GM21360 (cell line): ENCODE measurements around the gene TSPAN31.
"Not testable (repeated sequence)": the region's sequence is repeated elsewhere in the genome, so short reads cannot be mapped to it uniquely, and the experiment has no call there.

Experiments
- ATAC-seq: cut with Tn5 transposase; IDR thresholded peaks from one replicate; pipeline ENCODE4 v1.9.1; 2021; ENCODE audit warnings: mild to moderate bottlenecking, moderate library complexity; ENCODE audit not compliant: unreplicated experiment

The TSPAN31 gene

GRCh38 chr12:57721846-57722608 is 22.8 kb upstream of the TSPAN31 start:
- ATAC-seq: not testable (repeated sequence)

DNA sequence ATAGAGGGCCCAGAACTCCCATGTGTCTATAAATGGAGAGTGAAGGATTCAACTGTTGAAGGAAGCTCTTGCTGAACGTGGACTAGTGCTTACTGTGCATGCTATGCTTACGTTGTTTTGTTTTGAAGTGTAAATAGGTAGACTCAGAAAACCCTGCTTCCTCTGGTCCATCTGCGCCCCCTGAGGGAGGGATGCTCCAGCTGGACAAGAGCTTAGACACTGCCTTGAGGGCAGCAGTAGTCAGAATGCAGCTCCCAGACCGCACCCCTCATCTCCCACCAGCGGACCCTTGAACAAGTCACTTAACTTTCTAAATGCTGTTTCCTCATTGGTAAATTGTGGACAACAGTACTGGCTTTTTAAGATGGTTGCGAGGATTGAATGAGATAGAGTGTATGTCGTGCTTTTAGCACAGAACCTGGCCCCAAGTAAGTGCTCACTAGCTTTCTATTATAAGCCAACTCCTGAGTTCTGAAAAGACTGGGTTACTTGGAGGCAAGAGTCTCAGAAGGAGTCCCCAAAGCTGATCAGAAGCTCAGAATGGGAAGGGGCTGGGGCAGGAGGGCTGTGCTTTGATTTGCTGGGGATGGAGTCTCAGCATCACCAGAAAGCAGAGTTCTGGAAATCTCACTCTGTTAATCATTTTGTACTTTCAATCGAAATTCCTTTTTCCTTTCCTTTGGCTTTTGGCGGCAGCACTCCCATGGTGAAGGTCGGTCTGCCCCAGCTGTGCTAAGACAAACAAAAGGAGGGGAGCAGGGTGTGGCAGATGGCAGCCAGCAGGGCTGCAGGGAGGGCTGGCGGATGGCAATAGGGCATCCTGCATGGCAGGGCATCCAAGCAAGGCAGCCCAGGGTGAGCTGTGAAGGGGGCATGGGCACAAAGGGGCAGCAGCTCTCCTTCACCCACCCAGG is 21.9 kb upstream of the TSPAN31 start:
- ATAC-seq: no peak

- ATAC-seq: no peak
These were observed 21.2 kb upstream of the TSPAN31 start for GRCh38 chr12:57723630-57723962.

GRCh38 chr12:57724003-57724935 is 20.6 kb upstream of the TSPAN31 start:
- no peak for ATAC-seq

DNA sequence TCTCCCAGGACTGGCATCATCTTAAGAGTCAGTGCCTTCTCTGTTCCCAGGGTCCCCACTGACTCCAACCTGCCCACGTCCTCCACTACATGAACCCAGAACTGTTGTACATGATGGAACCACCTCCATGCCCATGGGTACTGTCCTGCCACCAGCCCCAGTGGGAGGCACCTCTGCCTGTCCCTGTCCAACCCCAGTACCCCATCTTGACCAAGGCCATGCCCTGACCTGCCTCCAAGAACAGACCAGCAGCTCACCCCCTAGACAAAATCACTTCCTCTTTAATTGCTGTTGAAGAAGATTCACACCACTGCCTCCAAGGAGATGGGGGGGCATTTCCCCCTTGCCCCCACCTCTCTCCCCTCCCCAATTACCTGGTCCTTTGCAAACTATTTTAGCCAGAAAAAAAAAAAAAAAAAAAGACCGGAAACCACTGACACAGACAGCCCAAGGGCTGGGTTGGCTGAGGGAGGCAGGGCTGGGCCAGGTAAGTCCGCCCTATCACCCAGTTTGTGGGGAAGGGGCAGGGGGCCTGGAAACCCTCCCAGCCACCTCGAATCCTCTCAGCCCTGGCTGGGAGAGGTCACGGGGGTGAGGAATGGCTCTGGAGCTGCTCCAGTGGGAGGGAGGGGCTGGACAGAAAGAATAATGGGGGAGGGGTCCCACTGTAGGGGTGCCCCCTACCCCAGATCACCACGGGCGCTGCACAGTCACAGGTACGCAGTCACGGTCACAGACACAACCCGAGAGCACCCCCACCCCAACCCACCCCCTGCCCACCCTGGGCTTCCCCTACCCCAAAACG is 19.7 kb upstream of the TSPAN31 start:
- ATAC-seq: no peak

GRCh38 chr12:57725851-57726150 is 19.0 kb upstream of the TSPAN31 start:
- ATAC-seq: no peak

DNA sequence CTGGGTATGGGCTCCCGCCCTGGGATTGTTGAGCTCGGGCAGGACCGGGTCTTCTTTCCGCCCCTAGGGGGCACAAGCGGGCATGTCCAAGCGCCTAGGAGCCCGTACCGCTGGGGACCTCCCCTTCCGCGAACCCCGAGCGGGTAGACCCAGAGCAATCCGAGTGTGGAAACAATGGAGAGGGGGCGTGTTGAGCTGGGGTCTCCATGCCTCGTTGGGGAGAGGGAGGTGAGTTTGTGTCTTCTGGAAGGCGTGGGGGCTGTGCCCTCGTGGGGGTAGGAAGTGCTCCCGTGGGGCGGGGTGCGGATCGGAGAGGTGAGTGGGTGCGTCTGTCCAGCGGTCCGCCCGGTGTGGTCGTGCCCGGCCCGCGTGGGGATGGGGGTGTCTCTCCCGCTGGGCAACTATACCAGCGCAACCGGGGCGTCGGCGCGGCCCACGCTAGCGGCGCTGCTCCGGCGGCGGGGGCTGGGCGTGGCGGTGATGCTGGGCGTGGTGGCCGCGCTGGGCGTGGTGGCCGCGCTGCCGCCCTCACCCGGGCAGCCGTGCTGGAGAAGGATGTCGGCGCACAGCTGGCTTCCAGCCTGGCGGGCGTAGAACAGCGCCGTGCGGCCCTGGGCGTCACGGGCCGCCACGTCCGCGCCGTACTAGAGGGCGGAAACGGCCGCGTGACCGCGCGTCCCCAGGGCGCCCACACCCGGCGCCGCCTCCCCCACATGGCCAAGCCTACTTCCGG is 18.5 kb upstream of the TSPAN31 start:
- ATAC-seq: no peak

DNA sequence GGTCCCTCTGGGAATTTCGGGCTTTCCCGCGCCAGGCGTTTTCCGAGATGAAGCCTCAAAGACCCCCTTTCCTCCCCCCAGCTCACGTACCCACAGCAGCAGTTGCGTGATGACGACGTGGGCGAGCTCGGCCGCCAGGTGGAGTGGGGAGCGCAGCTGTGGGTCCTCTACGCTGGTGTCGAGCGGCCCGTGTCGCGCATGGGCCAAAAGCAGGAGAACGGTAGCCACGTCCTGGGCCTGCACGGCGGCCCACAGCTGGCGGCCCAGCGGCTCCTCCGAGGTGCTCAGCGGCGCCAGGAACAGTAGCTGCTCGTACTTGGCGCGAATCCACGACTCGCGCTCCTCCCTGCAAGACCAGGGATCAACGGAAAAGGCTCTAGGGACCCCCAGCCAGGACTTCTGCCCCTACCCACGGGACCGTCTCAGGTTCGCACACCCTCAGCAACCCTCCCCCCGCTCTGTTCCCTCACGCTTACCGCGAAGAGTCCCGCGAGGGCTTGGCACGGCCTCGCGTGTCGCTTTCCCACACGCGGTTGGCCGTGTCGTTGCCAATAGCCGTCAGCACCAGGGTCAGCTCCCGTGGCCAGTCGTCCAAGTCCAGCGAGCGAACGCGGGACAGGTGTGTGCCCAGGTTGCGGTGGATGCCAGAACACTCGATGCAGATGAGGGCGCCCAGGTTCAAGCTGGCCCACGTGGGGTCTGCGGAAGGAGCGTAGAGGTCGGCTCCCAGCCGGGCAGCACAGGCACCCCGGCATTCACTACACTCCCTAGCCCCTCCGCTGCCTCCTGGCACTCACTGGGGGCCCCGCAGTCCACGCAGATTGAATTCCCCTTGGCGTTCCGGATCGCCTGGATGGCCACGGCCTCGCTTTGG is 17.7 kb upstream of the TSPAN31 start:
- ATAC-seq: no peak

GRCh38 chr12:57727758-57728395 is 17.0 kb upstream of the TSPAN31 start:
- ATAC-seq: no peak

GRCh38 chr12:57729321-57729844 is 15.5 kb upstream of the TSPAN31 start:
- ATAC-seq: no peak

DNA sequence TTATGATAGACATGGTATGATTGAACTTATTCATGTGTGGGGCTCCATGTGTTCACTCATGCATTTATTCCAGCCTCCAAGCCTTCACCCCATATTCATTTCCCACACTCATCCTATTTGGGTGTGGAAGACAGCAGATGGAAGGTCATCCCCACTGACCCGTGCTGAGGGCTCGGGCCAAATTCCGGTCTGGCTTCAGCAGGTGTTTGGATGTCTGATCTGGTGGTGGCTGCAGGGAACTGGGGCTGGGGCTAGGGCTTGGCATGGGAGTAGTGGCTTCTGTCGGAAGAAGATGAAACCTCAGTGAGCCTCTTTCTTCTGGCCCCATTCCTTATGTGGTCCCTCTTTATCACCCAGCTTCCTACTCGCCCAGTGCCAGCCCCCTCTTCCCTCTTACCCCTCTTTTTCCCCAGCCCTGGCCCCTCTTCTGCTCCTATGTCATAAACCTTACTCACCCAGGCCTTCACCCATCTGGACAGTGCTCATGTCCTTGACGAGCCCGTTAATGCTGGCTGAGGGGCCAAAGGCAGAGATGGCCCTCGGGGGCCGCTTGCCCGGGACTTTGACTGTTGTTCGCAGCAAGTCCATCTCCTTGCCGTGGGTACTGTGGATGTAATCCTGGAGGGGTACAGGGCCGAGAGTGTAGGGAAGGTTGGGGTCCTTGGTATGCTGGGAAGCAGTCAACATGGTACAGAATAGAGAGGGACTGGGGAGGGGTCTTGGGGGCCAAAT is 14.3 kb upstream of the TSPAN31 start:
- no peak for ATAC-seq

GRCh38 chr12:57731411-57732080 is 13.3 kb upstream of the TSPAN31 start:
- no peak for ATAC-seq

GRCh38 chr12:57732270-57732669 is 12.6 kb upstream of the TSPAN31 start:
- no peak for ATAC-seq

DNA sequence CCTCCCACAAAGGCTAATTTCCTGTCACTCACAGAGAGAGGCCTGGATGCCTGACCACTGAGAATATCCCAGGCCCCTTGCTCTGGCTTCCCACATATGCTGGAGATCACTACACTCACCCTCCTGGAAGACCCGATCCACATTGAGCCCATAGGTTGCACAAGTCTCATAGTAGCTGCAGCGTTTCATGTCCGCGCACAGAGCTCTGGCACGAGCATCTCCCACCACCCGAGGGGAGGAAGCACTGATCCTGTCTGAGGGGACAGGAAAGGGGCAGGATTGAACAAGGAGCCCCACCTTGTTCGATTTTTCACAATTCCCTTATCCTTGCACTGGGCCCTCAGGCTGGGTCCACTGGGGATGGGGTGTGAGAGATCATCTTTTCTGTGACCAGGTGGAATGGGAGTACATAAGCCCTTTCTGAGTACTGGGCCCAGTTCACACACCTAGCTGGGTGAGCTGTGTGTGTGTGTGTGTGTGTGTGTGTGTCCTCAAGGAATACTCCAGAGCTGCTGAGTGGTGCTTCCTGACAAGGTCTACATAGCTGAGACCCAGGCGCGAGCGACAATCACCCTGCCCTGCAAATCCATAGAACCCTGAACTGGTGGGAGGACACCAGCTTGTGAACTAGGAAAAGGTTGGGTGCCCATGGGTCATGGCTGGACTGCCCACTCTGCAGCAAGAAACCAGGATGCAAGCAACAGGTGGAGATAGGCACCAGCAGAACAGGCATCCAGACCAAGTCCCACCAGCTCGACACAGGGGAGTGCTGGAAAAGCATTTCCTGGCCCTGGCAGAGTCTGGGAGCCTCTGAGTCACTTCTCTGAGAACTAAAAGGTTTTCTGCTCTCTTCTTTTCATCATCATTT is 11.9 kb upstream of the TSPAN31 start:
- no peak for ATAC-seq

DNA sequence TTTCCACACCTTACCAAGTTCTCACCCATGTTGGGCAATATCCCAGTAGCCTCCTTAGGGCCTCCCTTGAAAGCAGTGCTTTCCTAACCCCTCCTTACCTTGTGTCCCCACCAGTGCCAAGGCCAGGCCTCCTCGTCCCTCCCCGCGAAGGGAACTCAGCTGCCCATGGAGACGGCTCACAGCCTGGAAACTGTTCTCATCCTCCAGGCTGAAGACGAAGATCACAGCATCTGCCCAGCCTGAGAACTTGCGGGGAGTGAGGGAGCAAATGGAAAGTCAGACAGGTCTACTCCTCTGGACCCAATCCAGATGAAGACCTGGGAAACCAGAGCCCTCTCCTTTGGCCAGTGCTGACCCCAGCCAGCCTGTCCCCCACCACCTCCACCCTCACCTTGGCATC is 10.9 kb upstream of the TSPAN31 start:
- no peak for ATAC-seq

DNA sequence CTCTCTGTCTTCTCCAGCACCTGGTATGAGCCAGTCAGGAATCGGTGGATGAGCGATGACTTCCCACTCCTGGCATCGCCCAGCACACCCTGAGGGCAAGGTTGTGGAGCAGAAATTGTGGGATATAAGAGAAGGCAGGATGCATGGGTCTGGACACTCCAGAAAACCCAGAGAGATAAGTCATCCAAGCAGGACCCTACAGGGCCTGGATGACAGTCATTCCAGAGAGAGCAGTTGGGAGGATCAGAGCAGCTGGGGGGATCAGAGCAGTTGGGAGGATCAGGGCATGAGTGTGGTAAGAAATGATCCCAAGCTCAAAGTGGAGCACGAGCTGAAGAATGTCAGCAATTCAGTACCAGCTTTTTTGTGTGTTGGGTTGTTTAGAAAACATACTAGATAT is 10.2 kb upstream of the TSPAN31 start:
- no peak for ATAC-seq
